Gastrocnemius medialis (tissue), 4 donors: ENCODE results near the gene TAF1B.

Experiments used
- POLR2A ChIP-seq, 2 donors: fragments of 450-650 bp; IDR thresholded peaks; one replicate each; pipeline ENCODE4 v1.6.1; 2017; ENCODE audit warnings: antibody characterized with exemption in 2 of 2, mild to moderate bottlenecking in 2 of 2, moderate library complexity in 2 of 2
- TF ChIP-seq, protein P1 (sequence below), 5 experiments: fragments of 450-650 bp in 3 of 5; fragments of 200-600 bp in 2 of 5; sonication (generic) in 2 of 5; IDR thresholded peaks in 4 of 5; conservative IDR thresholded peaks in 1 of 5; 1 replicate in 4 of 5; 2 replicates in 1 of 5; pipeline ENCODE4 v1.5.1; 2016 to 2019; ENCODE audit warnings: antibody characterized with exemption in 5 of 5, mild to moderate bottlenecking in 3 of 5, moderate library complexity in 3 of 5

- TF ChIP-seq, protein P1, sequence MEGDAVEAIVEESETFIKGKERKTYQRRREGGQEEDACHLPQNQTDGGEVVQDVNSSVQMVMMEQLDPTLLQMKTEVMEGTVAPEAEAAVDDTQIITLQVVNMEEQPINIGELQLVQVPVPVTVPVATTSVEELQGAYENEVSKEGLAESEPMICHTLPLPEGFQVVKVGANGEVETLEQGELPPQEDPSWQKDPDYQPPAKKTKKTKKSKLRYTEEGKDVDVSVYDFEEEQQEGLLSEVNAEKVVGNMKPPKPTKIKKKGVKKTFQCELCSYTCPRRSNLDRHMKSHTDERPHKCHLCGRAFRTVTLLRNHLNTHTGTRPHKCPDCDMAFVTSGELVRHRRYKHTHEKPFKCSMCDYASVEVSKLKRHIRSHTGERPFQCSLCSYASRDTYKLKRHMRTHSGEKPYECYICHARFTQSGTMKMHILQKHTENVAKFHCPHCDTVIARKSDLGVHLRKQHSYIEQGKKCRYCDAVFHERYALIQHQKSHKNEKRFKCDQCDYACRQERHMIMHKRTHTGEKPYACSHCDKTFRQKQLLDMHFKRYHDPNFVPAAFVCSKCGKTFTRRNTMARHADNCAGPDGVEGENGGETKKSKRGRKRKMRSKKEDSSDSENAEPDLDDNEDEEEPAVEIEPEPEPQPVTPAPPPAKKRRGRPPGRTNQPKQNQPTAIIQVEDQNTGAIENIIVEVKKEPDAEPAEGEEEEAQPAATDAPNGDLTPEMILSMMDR (IDR thresholded peaks at IDR 0.05 in 4 of 5, conservative IDR thresholded peaks at IDR 0.05 in 1 of 5): no peak
- TF ChIP-seq POLR2A (IDR thresholded peaks at IDR 0.05): no peak
Observed at GRCh38 chr2:9808334-9809063, 34.8 kb upstream of the TAF1B start.
